H1 (cell line): ENCODE results near the gene PARK7. TPM values are rescaled to one million over a fixed set of nuclear protein-coding genes. Genes with fewer than 3 reads are reported as not detected.

ENCODE experiments used
- CTCF ChIA-PET: fragments of 300-600 bp; sonication (Branson Sonifier 250); formaldehyde crosslinking; loops from one replicate; lab custom pipeline; 2021; ENCODE audit not compliant: partially characterized antibody; lab: Charles Lee
- POLR2A ChIA-PET: fragments of 300-600 bp; sonication (Branson Sonifier 250); formaldehyde crosslinking; loops from one replicate; lab custom pipeline; 2021; ENCODE audit warnings: inconsistent platforms; ENCODE audit not compliant: partially characterized antibody; lab: Charles Lee
- DNase-seq, 2 experiments: peaks; one replicate each; pipeline versions ENCODE4 v3.0.0 to v3.0.0-alpha.2; 2010 to 2022; ENCODE audit warnings: low spot score in 2 of 2, low read depth in 1 of 2, mixed read lengths in 1 of 2
- FAIRE-seq: peaks from 2 replicates; lab custom pipeline; 2011; peaks lifted over from hg19 to GRCh38; lab: Jason Lieb, UNC
- H2AFZ ChIP-seq: 2 replicates; pipeline ENCODE4 v1.8.1; 2012; ENCODE audit warnings: low read length, inconsistent platforms
- H2AK5ac ChIP-seq: 2 replicates; pipeline ENCODE4 v1.6.1; 2013; ENCODE audit warnings: low read depth, low read length
- H2BK120ac ChIP-seq: replicated peaks from 2 replicates; pipeline ENCODE3; 2013; ENCODE audit warnings: low read depth, low read length, inconsistent platforms
- H2BK12ac ChIP-seq: 2 replicates; pipeline ENCODE4 v1.6.1; 2013; ENCODE audit warnings: low read depth, low read length
- H2BK15ac ChIP-seq: 2 replicates; pipeline ENCODE4 v1.6.1; 2013; ENCODE audit warnings: low read length
- H2BK20ac ChIP-seq: 2 replicates; pipeline ENCODE4 v1.6.1; 2013; ENCODE audit warnings: low read length
- H2BK5ac ChIP-seq: 2 replicates; pipeline ENCODE4 v1.6.1; 2013; ENCODE audit warnings: low read depth, low read length
- H3K14ac ChIP-seq: 2 replicates; pipeline ENCODE4 v1.6.1; 2013; ENCODE audit warnings: inconsistent platforms; ENCODE audit not compliant: insufficient read length
- H3K18ac ChIP-seq: 2 replicates; pipeline ENCODE4 v1.6.1; 2013; ENCODE audit warnings: low read length; ENCODE audit errors: extremely low read depth
- H3K23ac ChIP-seq: 2 replicates; pipeline ENCODE4 v1.6.1; 2013; ENCODE audit warnings: inconsistent platforms; ENCODE audit not compliant: insufficient read length
- H3K23me2 ChIP-seq: 2 replicates; pipeline ENCODE4 v1.6.1; 2013; ENCODE audit warnings: low read depth, low read length
- H3K27ac ChIP-seq: 2 replicates; pipeline ENCODE4 v1.6.1; 2011; ENCODE audit warnings: low read depth, low read length, inconsistent platforms
- H3K27me3 ChIP-seq, 4 experiments: replicated peaks in 1 of 4; 1 replicate in 1 of 4; 2 replicates in 3 of 4; pipeline versions ENCODE4 v1.6.1 to v1.8.1; 2011 to 2013; ENCODE audit warnings: low read length in 3 of 4, mild to moderate bottlenecking in 3 of 4, inconsistent platforms in 2 of 4, mixed read lengths in 2 of 4, moderate library complexity in 1 of 4; ENCODE audit not compliant: control insufficient read depth in 3 of 4, insufficient read depth in 3 of 4; ENCODE audit errors: extremely low read depth in 1 of 4
- H3K36me3 ChIP-seq, 4 experiments: 2 replicates each; pipeline versions ENCODE4 v1.6.1 to v1.8.1; 2011 to 2013; ENCODE audit warnings: mild to moderate bottlenecking in 4 of 4, low read length in 3 of 4, moderate library complexity in 2 of 4, control low read depth in 1 of 4, inconsistent platforms in 1 of 4; ENCODE audit not compliant: insufficient read depth in 4 of 4, control insufficient read depth in 2 of 4
- H3K4ac ChIP-seq: replicated peaks from 2 replicates; pipeline ENCODE3; 2013; ENCODE audit warnings: low read length, low read depth, mixed read lengths, inconsistent platforms; ENCODE audit not compliant: insufficient read length
- H3K4me1 ChIP-seq, 4 experiments: replicated peaks in 1 of 4; 1 replicate in 1 of 4; 2 replicates in 3 of 4; pipeline versions ENCODE4 v1.6.1 to v1.8.1; 2011 to 2013; ENCODE audit warnings: low read length in 3 of 4, inconsistent platforms in 2 of 4, mixed read lengths in 1 of 4; ENCODE audit not compliant: insufficient read depth in 4 of 4, control insufficient read depth in 3 of 4
- H3K4me2 ChIP-seq, 2 experiments: 2 replicates each; pipeline versions ENCODE4 v1.6.1 to v1.8.1; 2011 to 2013; ENCODE audit warnings: low read depth in 2 of 2, low read length in 2 of 2, control low read depth in 1 of 2, inconsistent platforms in 1 of 2, mild to moderate bottlenecking in 1 of 2; ENCODE audit not compliant: insufficient read depth in 1 of 2
- H3K4me3 ChIP-seq, 4 experiments: fragments of 200-600, 300-600 bp in 1 of 4; sonication (generic), shearing (Covaris generic), sonication (Bioruptor Twin) in 1 of 4; 2 replicates each; pipeline versions ENCODE4 v1.5.1 to v1.8.1; 2011 to 2016; ENCODE audit warnings: low read length in 4 of 4, low read depth in 3 of 4, control low read depth in 2 of 4, inconsistent platforms in 2 of 4, mild to moderate bottlenecking in 2 of 4, mixed read lengths in 1 of 4, moderate library complexity in 1 of 4; ENCODE audit not compliant: insufficient read depth in 2 of 4; ENCODE audit errors: extremely low read depth in 1 of 4
- H3K56ac ChIP-seq: replicated peaks from 2 replicates; pipeline ENCODE3; 2013; ENCODE audit warnings: low read depth, mild to moderate bottlenecking, mixed read lengths, low read length, inconsistent platforms; ENCODE audit not compliant: insufficient read length
- H3K79me1 ChIP-seq: 2 replicates; pipeline ENCODE4 v1.6.1; 2013; ENCODE audit warnings: low read depth, low read length, control low read depth
- H3K79me2 ChIP-seq, 2 experiments: 2 replicates each; pipeline versions ENCODE4 v1.6.1 to v1.8.1; 2012 to 2013; ENCODE audit warnings: low read length in 2 of 2, mild to moderate bottlenecking in 2 of 2, inconsistent platforms in 1 of 2; ENCODE audit not compliant: insufficient read depth in 2 of 2, control insufficient read depth in 1 of 2
- H3K9ac ChIP-seq, 4 experiments: replicated peaks in 1 of 4; 1 replicate in 1 of 4; 2 replicates in 3 of 4; pipeline versions ENCODE4 v1.6.1 to v1.8.1; 2011 to 2013; ENCODE audit warnings: low read depth in 3 of 4, low read length in 3 of 4, control low read depth in 2 of 4, mild to moderate bottlenecking in 2 of 4, moderate library complexity in 2 of 4, inconsistent platforms in 1 of 4; ENCODE audit errors: extremely low read depth in 1 of 4
- H3K9me3 ChIP-seq, 2 experiments: 2 replicates each; pipeline versions ENCODE4 v1.6.1 to v1.8.1; 2012 to 2013; ENCODE audit warnings: mild to moderate bottlenecking in 2 of 2, moderate library complexity in 2 of 2, control low read depth in 1 of 2, inconsistent platforms in 1 of 2, low read depth in 1 of 2, low read length in 1 of 2, mixed read lengths in 1 of 2; ENCODE audit not compliant: insufficient read depth in 2 of 2
- H4K20me1 ChIP-seq, 2 experiments: replicated peaks in 1 of 2; 2 replicates each; pipeline versions ENCODE3 to v1.8.1; 2011 to 2013; ENCODE audit warnings: inconsistent platforms in 2 of 2, low read length in 2 of 2, mild to moderate bottlenecking in 1 of 2; ENCODE audit not compliant: insufficient read depth in 2 of 2, control insufficient read depth in 1 of 2
- H4K5ac ChIP-seq: 2 replicates; pipeline ENCODE4 v1.6.1; 2013; ENCODE audit warnings: low read length, low read depth, mixed read lengths, inconsistent platforms; ENCODE audit not compliant: insufficient read length
- H4K8ac ChIP-seq: 2 replicates; pipeline ENCODE4 v1.8.0; 2013; ENCODE audit warnings: mild to moderate bottlenecking, moderate library complexity, low read length, inconsistent platforms; ENCODE audit not compliant: insufficient read depth; ENCODE audit errors: extremely low read depth
- H4K91ac ChIP-seq: replicated peaks from 2 replicates; pipeline ENCODE3; 2013; ENCODE audit warnings: low read length, mixed read lengths, inconsistent platforms; ENCODE audit not compliant: insufficient read length
- E2F6 ChIP-seq: IDR thresholded peaks from 2 replicates; pipeline ENCODE4 v1.6.1; 2012; ENCODE audit warnings: inconsistent platforms
- KDM1A ChIP-seq: fragments of 200-600, 300-600 bp; sonication (generic); IDR thresholded peaks from 2 replicates; pipeline ENCODE4 v1.7.1; 2016; ENCODE audit warnings: mild to moderate bottlenecking, low read length, borderline replicate concordance
- WGBS, 2 experiments: shearing (Covaris generic) in 1 of 2; methylation state at CpG; one replicate each; pipeline versions ENCODE4 v1.1.6 to v1.1.7; 2013 to 2015; ENCODE audit warnings: low lambda C conversion rate in 2 of 2, mixed read lengths in 2 of 2, inconsistent platforms in 1 of 2, low coverage in 1 of 2, missing lambda C conversion rate in 1 of 2; ENCODE audit not compliant: insufficient replicate concordance in 2 of 2, insufficient coverage in 1 of 2, insufficient read length in 1 of 2; ENCODE audit errors: extremely low coverage in 1 of 2, missing lambda C conversion rate in 1 of 2; 5-methylcytosine and 5-hydroxymethylcytosine counted together
- polyA plus RNA-seq, 7 experiments: library from polyadenylated mRNA; depleted of rRNA in 3 of 7; stranded (reverse) in 5 of 7; unstranded in 2 of 7; fragments of >200 nt in 5 of 7; fragments of 200-250 nt in 2 of 7; gene quantifications; 1 replicate in 5 of 7; 2 replicates in 1 of 7; 4 replicates in 1 of 7; pipeline versions ENCODE4 v1.2.1 to v1.2.3, GENCODE V29; 2011 to 2013; ENCODE audit warnings: missing spikeins in 2 of 7, mixed read lengths in 2 of 7
- total RNA-seq: library from RNA; stranded (reverse); fragmentation: NEBNext Ultra II Directional; extraction: Animal tissue kit (Norgen Biotek cat#: 25700); gene quantifications from 2 replicates; pipeline ENCODE4 v1.2.1, GENCODE V29; 2021

PARK7 gene
- total and polyA plus RNA-seq, 2 of the 8 experiments (the other 6 are each of a cell fraction or from before 2014, with no cell fraction given): 206 to 383 TPM

- H3K36me3 ChIP-seq: no peaks in the 10 kb centered on the region
- H2BK120ac ChIP-seq: no peak overlapping the region
- no peak overlapping the region for H2BK5ac ChIP-seq
- no peak overlapping the region for H4K8ac ChIP-seq
- H2BK20ac ChIP-seq: no peak overlapping the region
- no peak overlapping the region for H3K23ac ChIP-seq
- no peaks in the 10 kb centered on the region for H3K79me1 ChIP-seq
- no peaks in the 10 kb centered on the region; the same call in 1 of the 2 replicates for H3K23me2 ChIP-seq
- FAIRE-seq: no peak
- no peak overlapping the region for H4K91ac ChIP-seq
- no peaks in the 10 kb centered on the region for H4K20me1 ChIP-seq
- H3K9ac ChIP-seq: no peak overlapping the region
- H2BK15ac ChIP-seq: no peak overlapping the region
- ChIA-PET CTCF (interaction anchor here (0.7 to 1.7 kb wide), 3 partner anchors 10 to 133 kb away, joined by 3 to 4 read pairs (median 4); no protein-coding TSS in a partner anchor), POLR2A (no interaction called here)
- no peak overlapping the region; the same call in 1 of the 2 replicates for H2BK12ac ChIP-seq
- WGBS, 2 experiments: 77% methylated on average over 7 of the region's 9 CpGs; no CpG with 5 or more reads in 1 of the 2 experiments
- no peak overlapping the region for H4K5ac ChIP-seq
- no peak for DNase-seq
- no peak overlapping the region for H3K4ac ChIP-seq
- TF ChIP-seq E2F6 (peak; percentile 63; the same call in 1 of the 2 replicates), KDM1A (no peak)
- no peak overlapping the region for H2AFZ ChIP-seq
- no peak overlapping the region for H3K27ac ChIP-seq
- no peak overlapping the region; a peak in 1 of 4 replicates for H3K4me2 ChIP-seq
- H3K4me1 ChIP-seq: peaks cover 0 to 8% (median 0%) of the 10 kb centered on the region in 4 experiments; a peak in 4 of 7 replicates
- H3K56ac ChIP-seq: no peak overlapping the region
- H3K9me3 ChIP-seq: no peaks in the 10 kb centered on the region
- no peak overlapping the region for H3K4me3 ChIP-seq
- H3K18ac ChIP-seq: no peak overlapping the region
- no peak overlapping the region for H3K14ac ChIP-seq
- no peak overlapping the region for H2AK5ac ChIP-seq
- peaks cover 16 to 31% (median 28%) of the 10 kb centered on the region in 4 experiments for H3K27me3 ChIP-seq
- H3K79me2 ChIP-seq: no peaks in the 10 kb centered on the region
These were observed 20.1 kb upstream of the PARK7 start for GRCh38 chr1:7941437-7941793.
